ENCODE results near the gene DHRSX.
"Not testable (repeated sequence)": the region's sequence is repeated elsewhere in the genome, so short reads cannot be mapped to it uniquely, and the experiment has no call there.

- TF ChIP-seq EZH2 (IDR thresholded peaks at IDR 0.05; ENCODE audit: insufficient read depth, poor library complexity, severe bottlenecking); EZH2phosphoT487 (IDR thresholded peaks at IDR 0.05; ENCODE audit: insufficient read depth, low read depth): not testable (repeated sequence)
Measured at GRCh38 chrX:2477313-2477712, 23.5 kb downstream of the DHRSX start.

Data from GM23248 (cell line).